BJ (cell line): ENCODE results near the gene MARCHF6. TPM values are rescaled to one million over a fixed set of nuclear protein-coding genes. Genes with fewer than 3 reads are reported as not detected.

Experiments used
- CTCF ChIA-PET: fragments of 350-600 bp; formaldehyde crosslinking; extraction: SDS; loops from one replicate; lab custom pipeline; 2021; ENCODE audit warnings: antibody characterized with exemption, inconsistent platforms; lab: Yijun Ruan, JAX
- POLR2A ChIA-PET: fragments of 300-600 bp; sonication (Branson Sonifier 250); formaldehyde crosslinking; extraction: SDS; loops from one replicate; lab custom pipeline; 2021; ENCODE audit warnings: antibody characterized with exemption; lab: Charles Lee
- DNase-seq: peaks from one replicate; pipeline ENCODE4 v3.0.0-alpha.2; 2011; ENCODE audit warnings: low read depth
- H3K27me3 ChIP-seq: 2 replicates; pipeline ENCODE4 v1.6.0; 2011; ENCODE audit warnings: low read length; ENCODE audit not compliant: control insufficient read depth, insufficient read depth
- H3K36me3 ChIP-seq: 2 replicates; pipeline ENCODE4 v1.5.1; 2011; ENCODE audit warnings: low read length; ENCODE audit not compliant: control insufficient read depth, insufficient read depth
- H3K4me3 ChIP-seq: 2 replicates; pipeline ENCODE4 v1.5.1; 2011; ENCODE audit warnings: low read depth, mild to moderate bottlenecking, control low read depth, low read length
- CTCF ChIP-seq: IDR thresholded peaks from 2 replicates; pipeline ENCODE4 v1.5.1; 2011; ENCODE audit warnings: low read depth, mild to moderate bottlenecking, control low read depth, inconsistent platforms, low read length, moderate library complexity; ENCODE audit not compliant: insufficient read depth
- polyA plus RNA-seq: library from polyadenylated mRNA; depleted of rRNA; stranded (reverse); fragments of >200 nt; gene quantifications from 2 replicates; pipeline ENCODE4 v1.2.3, GENCODE V29; 2011

Gene MARCHF6
- polyA plus RNA-seq, 1 experiment: 110 TPM

GRCh38 chr5:10328323-10328722 is 25.2 kb upstream of the MARCHF6 start:
- POLR2A ChIA-PET: no interaction called here
- no peak overlapping the region for H3K4me3 ChIP-seq
- H3K27me3 ChIP-seq: no peaks in the 10 kb centered on the region
- DNase-seq: no peak
- no peaks in the 10 kb centered on the region for H3K36me3 ChIP-seq
- no peak for TF ChIP-seq CTCF
- CTCF ChIA-PET: interaction anchor here (1.0 to 1.3 kb wide), 4 partner anchors 9 to 25 kb away, joined by 3 to 4 read pairs (median 4); partner anchors contain the start of gene MARCHF6

- no peak for TF ChIP-seq CTCF
- Histone ChIP-seq H3K4me3 (no peak overlapping the region), H3K36me3 (no peaks in the 10 kb centered on the region), H3K27me3 (no peaks in the 10 kb centered on the region)
- POLR2A ChIA-PET: interaction anchor here (0.5 kb wide), 1 partner anchor 25 kb away, joined by 7 read pairs; no protein-coding TSS in a partner anchor
- CTCF ChIA-PET: interaction anchor here (0.7 to 2.2 kb wide), 8 partner anchors 11 to 363 kb away, joined by 3 to 6 read pairs (median 4); partner anchors contain the start of gene MARCHF6
- DNase-seq: no peak
These were observed 24.1 kb upstream of the MARCHF6 start for GRCh38 chr5:10329446-10329819.

- Histone ChIP-seq H3K4me3 (no peak overlapping the region), H3K27me3 (no peaks in the 10 kb centered on the region), H3K36me3 (no peaks in the 10 kb centered on the region)
- no peak for TF ChIP-seq CTCF
- POLR2A ChIA-PET: interaction anchor here (0.5 kb wide), 1 partner anchor 26 kb away, joined by 7 read pairs; no protein-coding TSS in a partner anchor
- DNase-seq: peak; percentile 94
- CTCF ChIA-PET: interaction anchor here (0.7 to 2.2 kb wide), 7 partner anchors 11 to 363 kb away, joined by 3 to 6 read pairs (median 4); partner anchors contain the start of gene MARCHF6
These were observed 23.5 kb upstream of the MARCHF6 start for GRCh38 chr5:10329820-10330481.

- POLR2A ChIA-PET: no interaction called here
- CTCF ChIA-PET: interaction anchor here (0.9 to 2.2 kb wide), 7 partner anchors 13 to 94 kb away, joined by 4 to 6 read pairs (median 4); partner anchors contain the start of gene MARCHF6
- no peak for DNase-seq
- H3K36me3 ChIP-seq: no peaks in the 10 kb centered on the region
- TF ChIP-seq CTCF: no peak
- H3K4me3 ChIP-seq: no peak overlapping the region
- H3K27me3 ChIP-seq: no peaks in the 10 kb centered on the region
These were observed 22.8 kb upstream of the MARCHF6 start for GRCh38 chr5:10330511-10331230.

- CTCF ChIA-PET: interaction anchor here (1.0 to 1.3 kb wide), 2 partner anchors 12 to 39 kb away, joined by 4 read pairs; no protein-coding TSS in a partner anchor
These were observed 22.1 kb upstream of the MARCHF6 start for GRCh38 chr5:10331341-10331796.

More at GRCh38 chr5:10331341-10331796, 22.1 kb upstream of the MARCHF6 start:
- DNase-seq: no peak
- H3K4me3 ChIP-seq: no peak overlapping the region
- no peak for TF ChIP-seq CTCF
- no peaks in the 10 kb centered on the region for H3K27me3 ChIP-seq
- no peaks in the 10 kb centered on the region for H3K36me3 ChIP-seq
- POLR2A ChIA-PET: no interaction called here
